ENCODE results near the gene CLCNKA.

CLCNKA gene

GRCh38 chr1:16013908-16014258, 8.0 kb upstream of the CLCNKA start:
- Histone ChIP-seq H3K4me3 (ENCODE audit: low read length) (no peak overlapping the region), H3K4me1 (ENCODE audit: low read length) (peaks cover 12% of the 10 kb centered on the region), H2AFZ (ENCODE audit: low read depth, low read length) (no peak overlapping the region), H3K79me2 (ENCODE audit: low read length) (no peaks in the 10 kb centered on the region), H3K27me3 (ENCODE audit: low read depth, low read length) (no peaks in the 10 kb centered on the region; the same call in 1 of the 2 replicates), H3K4me2 (ENCODE audit: low read length) (no peak overlapping the region), H3K9me3 (ENCODE audit: insufficient read depth, low read length) (no peaks in the 10 kb centered on the region), H3K36me3 (replicated peaks; ENCODE audit: low read depth, low read length) (no peaks in the 10 kb centered on the region), H3K27ac (ENCODE audit: low read length) (no peak overlapping the region), H3K9ac (ENCODE audit: low read length) (no peak overlapping the region), H4K20me1 (ENCODE audit: insufficient read depth, low read length) (no peaks in the 10 kb centered on the region)
- TF ChIP-seq EZH2phosphoT487 (IDR thresholded peaks at IDR 0.05; ENCODE audit: low read depth) = no peak
- TF ChIP-seq CTCF (IDR thresholded peaks at IDR 0.05; ENCODE audit: low read depth, low read length) = no peak

- no peak overlapping the region for H3K27ac ChIP-seq (ENCODE audit: low read length)
- no peaks in the 10 kb centered on the region for H4K20me1 ChIP-seq (ENCODE audit: insufficient read depth, low read length)
- H3K4me3 ChIP-seq (ENCODE audit: low read length) = no peak overlapping the region
- H2AFZ ChIP-seq (ENCODE audit: low read depth, low read length) = no peak overlapping the region
- H3K36me3 ChIP-seq (replicated peaks; ENCODE audit: low read depth, low read length) = no peaks in the 10 kb centered on the region
- peaks cover 12% of the 10 kb centered on the region for H3K4me1 ChIP-seq (ENCODE audit: low read length)
- H3K9me3 ChIP-seq (ENCODE audit: insufficient read depth, low read length) = no peaks in the 10 kb centered on the region
- TF ChIP-seq CTCF (IDR thresholded peaks at IDR 0.05; ENCODE audit: low read depth, low read length) = no peak
- no peak for TF ChIP-seq EZH2phosphoT487 (IDR thresholded peaks at IDR 0.05; ENCODE audit: low read depth)
- H3K4me2 ChIP-seq (ENCODE audit: low read length) = peak overlapping the region; percentile 29
- no peak overlapping the region for H3K9ac ChIP-seq (ENCODE audit: low read length)
- no peaks in the 10 kb centered on the region; the same call in 1 of the 2 replicates for H3K27me3 ChIP-seq (ENCODE audit: low read depth, low read length)
- no peaks in the 10 kb centered on the region for H3K79me2 ChIP-seq (ENCODE audit: low read length)
Observed at GRCh38 chr1:16014509-16015482, 7.0 kb upstream of the CLCNKA start.

- Histone ChIP-seq H3K79me2 (ENCODE audit: low read length) (no peaks in the 10 kb centered on the region), H2AFZ (ENCODE audit: low read depth, low read length) (no peak overlapping the region), H3K36me3 (replicated peaks; ENCODE audit: low read depth, low read length) (no peaks in the 10 kb centered on the region), H3K4me1 (ENCODE audit: low read length) (peaks cover 12% of the 10 kb centered on the region), H3K27me3 (ENCODE audit: low read depth, low read length) (no peaks in the 10 kb centered on the region; the same call in 1 of the 2 replicates), H3K9ac (ENCODE audit: low read length) (no peak overlapping the region), H3K9me3 (ENCODE audit: insufficient read depth, low read length) (no peaks in the 10 kb centered on the region), H3K4me3 (ENCODE audit: low read length) (no peak overlapping the region), H4K20me1 (ENCODE audit: insufficient read depth, low read length) (no peaks in the 10 kb centered on the region), H3K27ac (ENCODE audit: low read length) (no peak overlapping the region), H3K4me2 (ENCODE audit: low read length) (no peak overlapping the region)
- TF ChIP-seq CTCF (IDR thresholded peaks at IDR 0.05; ENCODE audit: low read depth, low read length) (no peak), EZH2phosphoT487 (IDR thresholded peaks at IDR 0.05; ENCODE audit: low read depth) (no peak)
Observed at GRCh38 chr1:16015491-16015890, 6.3 kb upstream of the CLCNKA start.

All from OCI-LY3 (cell line).